MM.1S (cell line): ENCODE results near the gene COBLL1.

Source experiments
- DNase-seq: peaks from one replicate; pipeline ENCODE4 v3.0.0-alpha.2; 2015
- H2AFZ ChIP-seq: fragments of 300-600 bp; sonication (generic); 2 replicates; pipeline ENCODE4 v1.6.0; 2016; ENCODE audit warnings: antibody characterized with exemption, low read length
- H3F3A ChIP-seq: fragments of 300-600 bp; sonication (generic); 2 replicates; pipeline ENCODE4 v1.6.1; 2016; ENCODE audit warnings: mild to moderate bottlenecking, antibody characterized with exemption, low read length, moderate library complexity, mixed read lengths; ENCODE audit not compliant: insufficient read depth
- H3K27ac ChIP-seq: fragments of 300-600 bp; sonication (generic); 2 replicates; pipeline ENCODE4 v1.5.1; 2016; ENCODE audit warnings: mild to moderate bottlenecking, low read length
- H3K27me3 ChIP-seq: fragments of 300-600 bp; sonication (generic); replicated peaks from 2 replicates; pipeline ENCODE4 v1.6.0; 2016; ENCODE audit warnings: low read length; ENCODE audit not compliant: insufficient read depth
- H3K36me3 ChIP-seq: fragments of 300-600 bp; sonication (generic); replicated peaks from 2 replicates; pipeline ENCODE4 v1.6.1; 2016; ENCODE audit warnings: mild to moderate bottlenecking, low read length, mixed read lengths; ENCODE audit not compliant: insufficient read depth
- H3K4me1 ChIP-seq: fragments of 300-600 bp; sonication (generic); 2 replicates; pipeline ENCODE4 v1.6.1; 2016; ENCODE audit warnings: low read length, mixed read lengths
- H3K4me2 ChIP-seq: fragments of 300-600 bp; sonication (generic); 2 replicates; pipeline ENCODE4 v1.6.0; 2016; ENCODE audit warnings: low read depth, low read length
- H3K4me3 ChIP-seq: fragments of 300-600 bp; sonication (generic); 2 replicates; pipeline ENCODE4 v1.5.1; 2016; ENCODE audit warnings: low read length, mixed read lengths
- H3K79me2 ChIP-seq: fragments of 300-600 bp; sonication (generic); 2 replicates; pipeline ENCODE4 v1.6.1; 2016; ENCODE audit warnings: mixed run types, low read length, mixed read lengths
- H3K9ac ChIP-seq: fragments of 300-600 bp; sonication (generic); 2 replicates; pipeline ENCODE4 v1.6.1; 2016; ENCODE audit warnings: low read length, mixed read lengths
- H3K9me2 ChIP-seq: fragments of 300-600 bp; sonication (generic); replicated peaks from 2 replicates; pipeline ENCODE4 v1.6.1; 2016; ENCODE audit warnings: mild to moderate bottlenecking, low read length, mixed read lengths; ENCODE audit not compliant: insufficient read depth
- H3K9me3 ChIP-seq: fragments of 300-600 bp; sonication (generic); replicated peaks from 2 replicates; pipeline ENCODE4 v1.6.1; 2016; ENCODE audit warnings: mild to moderate bottlenecking, low read length, mixed read lengths; ENCODE audit not compliant: insufficient read depth
- H4K20me1 ChIP-seq: fragments of 300-600 bp; sonication (generic); 2 replicates; pipeline ENCODE4 v1.6.1; 2016; ENCODE audit warnings: mild to moderate bottlenecking, low read length, moderate library complexity, mixed read lengths; ENCODE audit not compliant: insufficient read depth
- EZH2 ChIP-seq: fragments of 300-600 bp; sonication (generic); optimal IDR thresholded peaks from 2 replicates; pipeline ENCODE3; 2017; ENCODE audit warnings: low read depth, mild to moderate bottlenecking, antibody characterized with exemption, low read length, mixed read lengths
- EZH2phosphoT487 ChIP-seq: fragments of 300-600 bp; sonication (generic); IDR thresholded peaks from 2 replicates; pipeline ENCODE4 v1.6.1; 2018; ENCODE audit warnings: antibody characterized with exemption, low read length
- TF ChIP-seq, protein P1 (sequence below): fragments of 300-600 bp; sonication (generic); IDR thresholded peaks from 2 replicates; pipeline ENCODE4 v1.5.1; 2016; ENCODE audit warnings: antibody characterized with exemption, low read length, mixed read lengths

The COBLL1 gene

GRCh38 chr2:164675687-164676086, 165.9 kb downstream of the COBLL1 start:
- H3K9ac ChIP-seq = no peak overlapping the region
- no peak for DNase-seq
- H3F3A ChIP-seq = no peaks in the 10 kb centered on the region
- no peak for TF ChIP-seq EZH2phosphoT487
- TF ChIP-seq, protein P1, sequence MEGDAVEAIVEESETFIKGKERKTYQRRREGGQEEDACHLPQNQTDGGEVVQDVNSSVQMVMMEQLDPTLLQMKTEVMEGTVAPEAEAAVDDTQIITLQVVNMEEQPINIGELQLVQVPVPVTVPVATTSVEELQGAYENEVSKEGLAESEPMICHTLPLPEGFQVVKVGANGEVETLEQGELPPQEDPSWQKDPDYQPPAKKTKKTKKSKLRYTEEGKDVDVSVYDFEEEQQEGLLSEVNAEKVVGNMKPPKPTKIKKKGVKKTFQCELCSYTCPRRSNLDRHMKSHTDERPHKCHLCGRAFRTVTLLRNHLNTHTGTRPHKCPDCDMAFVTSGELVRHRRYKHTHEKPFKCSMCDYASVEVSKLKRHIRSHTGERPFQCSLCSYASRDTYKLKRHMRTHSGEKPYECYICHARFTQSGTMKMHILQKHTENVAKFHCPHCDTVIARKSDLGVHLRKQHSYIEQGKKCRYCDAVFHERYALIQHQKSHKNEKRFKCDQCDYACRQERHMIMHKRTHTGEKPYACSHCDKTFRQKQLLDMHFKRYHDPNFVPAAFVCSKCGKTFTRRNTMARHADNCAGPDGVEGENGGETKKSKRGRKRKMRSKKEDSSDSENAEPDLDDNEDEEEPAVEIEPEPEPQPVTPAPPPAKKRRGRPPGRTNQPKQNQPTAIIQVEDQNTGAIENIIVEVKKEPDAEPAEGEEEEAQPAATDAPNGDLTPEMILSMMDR = no peak
- no peak for TF ChIP-seq EZH2
- H3K9me3 ChIP-seq = no peaks in the 10 kb centered on the region
- no peak overlapping the region for H3K4me2 ChIP-seq
- no peaks in the 10 kb centered on the region for H3K36me3 ChIP-seq
- H2AFZ ChIP-seq = no peak overlapping the region
- no peaks in the 10 kb centered on the region for H3K79me2 ChIP-seq
- H3K4me3 ChIP-seq = no peak overlapping the region
- 0 out of 2 replicates have a peak, but pooled peaks cover 8% of the 10 kb centered on the region for H3K4me1 ChIP-seq
- no peak overlapping the region for H3K27ac ChIP-seq
- no peaks in the 10 kb centered on the region; the same call in 1 of the 2 replicates for H3K9me2 ChIP-seq
- no peaks in the 10 kb centered on the region for H3K27me3 ChIP-seq
- no peaks in the 10 kb centered on the region for H4K20me1 ChIP-seq

- H2AFZ ChIP-seq = no peak overlapping the region
- TF ChIP-seq EZH2 = no peak
- TF ChIP-seq EZH2phosphoT487 = no peak
- TF ChIP-seq, protein P1 = no peak
- H3K9me2 ChIP-seq = no peaks in the 10 kb centered on the region; the same call in 1 of the 2 replicates
- H3K27ac ChIP-seq = no peak overlapping the region
- H3K36me3 ChIP-seq = no peaks in the 10 kb centered on the region
- H3K4me1 ChIP-seq = 0 out of 2 replicates have a peak, but pooled peaks cover 8% of the 10 kb centered on the region
- no peaks in the 10 kb centered on the region for H3K79me2 ChIP-seq
- H3K27me3 ChIP-seq = no peaks in the 10 kb centered on the region
- no peaks in the 10 kb centered on the region for H3K9me3 ChIP-seq
- H3K4me3 ChIP-seq = no peak overlapping the region
- H3F3A ChIP-seq = no peaks in the 10 kb centered on the region
- H3K4me2 ChIP-seq = no peak overlapping the region
- no peaks in the 10 kb centered on the region for H4K20me1 ChIP-seq
- no peak overlapping the region for H3K9ac ChIP-seq
- DNase-seq = no peak
Measured at GRCh38 chr2:164675027-164675426, 166.6 kb downstream of the COBLL1 start.

DNA sequence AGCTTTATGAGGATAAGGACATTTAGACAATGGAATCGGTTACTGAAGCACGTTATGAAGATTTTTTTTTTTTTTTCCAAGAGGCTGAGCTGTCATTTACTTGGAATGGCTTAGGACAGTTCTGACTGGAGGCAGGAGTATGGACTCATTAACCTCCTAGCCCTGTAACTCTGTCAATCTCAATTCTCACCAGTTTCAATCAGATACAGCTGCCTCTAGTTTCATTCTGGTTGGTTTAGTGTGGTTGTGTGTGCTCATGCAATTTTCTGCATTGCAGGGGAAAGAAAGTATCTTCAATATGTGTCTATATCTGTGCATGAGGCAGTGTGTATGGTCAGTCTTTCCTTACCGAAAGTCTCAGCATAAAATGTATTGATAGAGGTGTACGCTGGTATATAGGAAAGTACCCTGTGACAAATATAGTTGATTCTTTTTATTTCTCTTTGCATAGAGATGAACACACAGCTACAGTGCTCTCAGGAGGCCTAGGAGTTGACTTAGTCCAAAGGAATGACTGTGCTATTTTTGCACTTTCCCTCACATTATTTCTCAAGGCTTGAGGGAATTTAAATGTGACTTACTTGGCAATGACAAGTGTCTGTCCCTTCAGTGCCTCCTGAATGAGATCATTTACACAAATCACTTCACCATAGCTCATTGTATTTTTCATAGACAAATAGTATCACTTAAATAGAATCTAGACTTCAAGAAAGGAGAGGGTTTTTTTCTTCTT, 169.8 kb downstream of the COBLL1 start:
- no peaks in the 10 kb centered on the region for H3K79me2 ChIP-seq
- no peak for DNase-seq
- H4K20me1 ChIP-seq = no peaks in the 10 kb centered on the region
- H3K9me2 ChIP-seq = no peaks in the 10 kb centered on the region; the same call in 1 of the 2 replicates
- no peaks in the 10 kb centered on the region for H3K27me3 ChIP-seq
- no peaks in the 10 kb centered on the region for H3K9me3 ChIP-seq
- H3K4me3 ChIP-seq = no peak overlapping the region
- H3F3A ChIP-seq = no peaks in the 10 kb centered on the region
- no peak overlapping the region for H2AFZ ChIP-seq
- H3K9ac ChIP-seq = no peak overlapping the region
- no peak overlapping the region for H3K27ac ChIP-seq
- H3K36me3 ChIP-seq = no peaks in the 10 kb centered on the region
- TF ChIP-seq, protein P1 = no peak
- TF ChIP-seq EZH2phosphoT487 (no peak), EZH2 (no peak)
- 0 out of 2 replicates have a peak, but pooled peaks cover 8% of the 10 kb centered on the region for H3K4me1 ChIP-seq
- H3K4me2 ChIP-seq = no peak overlapping the region
